ENCODE data around the gene AMBRA1. TPM values are rescaled to one million over a fixed set of nuclear protein-coding genes. Genes with fewer than 3 reads are reported as not detected.
A peak's percentile ranks its signal among the peaks of the same experiment; 100 is the strongest.

The AMBRA1 gene
- total RNA-seq, 3 donors from 2014 or later = 32.5 to 38.9 (median 34.1) TPM

- Histone ChIP-seq H3K9me3 (no peaks in the 10 kb centered on the region), H3K27me3 (no peaks in the 10 kb centered on the region), H3K4me1 (peaks cover 0 to 7% of the 10 kb centered on the region in 2 donors), H3K4me3 (no peak overlapping the region), H3K36me3 (no peaks in the 10 kb centered on the region), H3K27ac (no peak overlapping the region)
- no peak for TF ChIP-seq POLR2AphosphoS5 (IDR thresholded peaks at IDR 0.05)
- TF ChIP-seq POLR2A (IDR thresholded peaks at IDR 0.05) = no peak
- TF ChIP-seq CTCF (IDR thresholded peaks at IDR 0.05) = no peak
- DNase-seq (ENCODE audit: low spot score in 2 of 2) = no peak
- intact Hi-C loops (cut with DNase I; ENCODE audit: low total_unique reads) = loop anchor here (10.0 kb wide), 1 partner anchor 210 kb away; the partner anchor contains the start of gene CHRM4
These were observed 11.0 kb upstream of the AMBRA1 start for GRCh38 chr11:46604796-46605195.

- intact Hi-C loops (cut with DNase I; ENCODE audit: low total_unique reads) = loop anchor here (10.0 kb wide), 1 partner anchor 209 kb away; the partner anchor contains the start of gene CHRM4
- Histone ChIP-seq H3K4me1 (peaks cover 0 to 7% of the 10 kb centered on the region in 2 donors), H3K27me3 (no peaks in the 10 kb centered on the region), H3K27ac (no peak overlapping the region), H3K9me3 (no peaks in the 10 kb centered on the region), H3K36me3 (no peaks in the 10 kb centered on the region), H3K4me3 (no peak overlapping the region)
- TF ChIP-seq POLR2AphosphoS5 (IDR thresholded peaks at IDR 0.05) (no peak), CTCF (IDR thresholded peaks at IDR 0.05) (no peak), POLR2A (IDR thresholded peaks at IDR 0.05) (no peak)
- no peak for DNase-seq (ENCODE audit: low spot score in 2 of 2)
These were observed 10.0 kb upstream of the AMBRA1 start for GRCh38 chr11:46603704-46604308.

GRCh38 chr11:46601129-46601528 is 7.3 kb upstream of the AMBRA1 start:
- Histone ChIP-seq H3K4me3 (no peak overlapping the region), H3K4me1 (peaks cover 0 to 7% of the 10 kb centered on the region in 2 donors), H3K27me3 (no peaks in the 10 kb centered on the region), H3K27ac (peak overlapping the region; percentile 78 to 80), H3K9me3 (no peaks in the 10 kb centered on the region), H3K36me3 (no peaks in the 10 kb centered on the region)
- intact Hi-C loops (cut with DNase I; ENCODE audit: low total_unique reads) = loop anchor here (10.0 kb wide), 1 partner anchor 206 kb away; the partner anchor contains the start of gene CHRM4
- TF ChIP-seq POLR2AphosphoS5 (IDR thresholded peaks at IDR 0.05) = peak in 2 of 3 donors; percentile 15 to 27
- TF ChIP-seq CTCF (IDR thresholded peaks at IDR 0.05) = no peak
- TF ChIP-seq POLR2A (IDR thresholded peaks at IDR 0.05) = no peak
- DNase-seq (ENCODE audit: low spot score in 2 of 2) = no peak

- peak overlapping the region; percentile 78 to 80 for H3K27ac ChIP-seq
- no peak for DNase-seq (ENCODE audit: low spot score in 2 of 2)
- H3K9me3 ChIP-seq = no peaks in the 10 kb centered on the region
- no peak overlapping the region for H3K4me3 ChIP-seq
- no peaks in the 10 kb centered on the region for H3K36me3 ChIP-seq
- H3K4me1 ChIP-seq = peaks cover 0 to 7% of the 10 kb centered on the region in 2 donors
- intact Hi-C loops (cut with DNase I; ENCODE audit: low total_unique reads) = loop anchor here (10.0 kb wide), 1 partner anchor 206 kb away; the partner anchor contains the start of gene CHRM4
- no peaks in the 10 kb centered on the region for H3K27me3 ChIP-seq
- no peak for TF ChIP-seq CTCF (IDR thresholded peaks at IDR 0.05)
- no peak for TF ChIP-seq POLR2A (IDR thresholded peaks at IDR 0.05)
- no peak for TF ChIP-seq POLR2AphosphoS5 (IDR thresholded peaks at IDR 0.05)
These were observed 6.6 kb upstream of the AMBRA1 start for GRCh38 chr11:46600194-46600960.

All from breast epithelium (tissue), 4 donors.